Measurements from ENCODE around the gene COA6. TPM values are rescaled to one million over a fixed set of nuclear protein-coding genes. Genes with fewer than 3 reads are reported as not detected.

Gene COA6
- total RNA-seq, 1 experiment from 2014 or later: 34.1 TPM

DNA sequence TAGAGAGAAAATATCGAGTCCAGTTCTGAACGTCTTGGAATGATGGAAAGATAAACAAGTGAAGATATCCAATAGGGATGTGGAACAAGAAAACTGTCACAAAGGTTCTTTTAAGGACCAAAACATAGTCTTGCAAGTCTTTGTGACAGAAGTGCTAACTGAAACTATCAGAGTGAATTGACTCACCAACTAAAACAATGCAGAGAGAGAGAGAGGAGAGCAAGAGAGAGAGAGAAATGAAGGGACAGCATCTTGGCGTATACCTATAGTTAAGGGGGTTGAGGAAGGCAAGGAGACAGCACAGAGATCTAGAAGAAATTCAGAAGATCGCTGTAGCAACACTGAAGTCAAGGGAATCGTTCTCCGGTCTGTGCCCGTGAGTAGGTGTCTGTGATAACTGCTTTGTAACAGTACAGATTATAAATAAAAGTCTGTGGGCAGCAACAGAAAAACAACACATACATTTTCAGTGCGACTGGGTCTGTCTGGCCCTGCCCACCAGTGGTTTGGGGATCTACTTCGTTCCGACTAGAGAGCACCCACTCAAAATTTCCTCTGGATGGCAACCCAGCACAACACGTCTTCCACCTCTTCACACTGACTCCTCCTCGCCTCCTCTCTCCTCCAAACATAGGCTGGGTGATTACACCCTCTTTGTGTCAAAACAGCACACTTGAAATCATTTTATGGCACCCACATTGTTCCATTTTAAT, 4.8 kb upstream of the COA6 start:
- RAD21 ChIA-PET (ENCODE audit: low non-redundant PET in 1 of 2, low total read pairs in 2 of 2, uncharacterized antibody in 2 of 2, unreplicated experiment in 2 of 2): no interaction called here
- TF ChIP-seq, protein P1, sequence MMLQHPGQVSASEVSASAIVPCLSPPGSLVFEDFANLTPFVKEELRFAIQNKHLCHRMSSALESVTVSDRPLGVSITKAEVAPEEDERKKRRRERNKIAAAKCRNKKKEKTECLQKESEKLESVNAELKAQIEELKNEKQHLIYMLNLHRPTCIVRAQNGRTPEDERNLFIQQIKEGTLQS (IDR thresholded peaks at IDR 0.05): no peak
- no peak for TF ChIP-seq POLR2A (IDR thresholded peaks at IDR 0.05; ENCODE audit: borderline replicate concordance, extremely low read depth, insufficient read depth, insufficient read length)
- TF ChIP-seq ZFX (IDR thresholded peaks at IDR 0.05): no peak
- TF ChIP-seq, protein P2, sequence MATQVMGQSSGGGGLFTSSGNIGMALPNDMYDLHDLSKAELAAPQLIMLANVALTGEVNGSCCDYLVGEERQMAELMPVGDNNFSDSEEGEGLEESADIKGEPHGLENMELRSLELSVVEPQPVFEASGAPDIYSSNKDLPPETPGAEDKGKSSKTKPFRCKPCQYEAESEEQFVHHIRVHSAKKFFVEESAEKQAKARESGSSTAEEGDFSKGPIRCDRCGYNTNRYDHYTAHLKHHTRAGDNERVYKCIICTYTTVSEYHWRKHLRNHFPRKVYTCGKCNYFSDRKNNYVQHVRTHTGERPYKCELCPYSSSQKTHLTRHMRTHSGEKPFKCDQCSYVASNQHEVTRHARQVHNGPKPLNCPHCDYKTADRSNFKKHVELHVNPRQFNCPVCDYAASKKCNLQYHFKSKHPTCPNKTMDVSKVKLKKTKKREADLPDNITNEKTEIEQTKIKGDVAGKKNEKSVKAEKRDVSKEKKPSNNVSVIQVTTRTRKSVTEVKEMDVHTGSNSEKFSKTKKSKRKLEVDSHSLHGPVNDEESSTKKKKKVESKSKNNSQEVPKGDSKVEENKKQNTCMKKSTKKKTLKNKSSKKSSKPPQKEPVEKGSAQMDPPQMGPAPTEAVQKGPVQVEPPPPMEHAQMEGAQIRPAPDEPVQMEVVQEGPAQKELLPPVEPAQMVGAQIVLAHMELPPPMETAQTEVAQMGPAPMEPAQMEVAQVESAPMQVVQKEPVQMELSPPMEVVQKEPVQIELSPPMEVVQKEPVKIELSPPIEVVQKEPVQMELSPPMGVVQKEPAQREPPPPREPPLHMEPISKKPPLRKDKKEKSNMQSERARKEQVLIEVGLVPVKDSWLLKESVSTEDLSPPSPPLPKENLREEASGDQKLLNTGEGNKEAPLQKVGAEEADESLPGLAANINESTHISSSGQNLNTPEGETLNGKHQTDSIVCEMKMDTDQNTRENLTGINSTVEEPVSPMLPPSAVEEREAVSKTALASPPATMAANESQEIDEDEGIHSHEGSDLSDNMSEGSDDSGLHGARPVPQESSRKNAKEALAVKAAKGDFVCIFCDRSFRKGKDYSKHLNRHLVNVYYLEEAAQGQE (IDR thresholded peaks at IDR 0.05; ENCODE audit: low read depth): no peak
- no peak for TF ChIP-seq FOSL1 (IDR thresholded peaks at IDR 0.05; ENCODE audit: low read depth)
- TF ChIP-seq, protein P3, sequence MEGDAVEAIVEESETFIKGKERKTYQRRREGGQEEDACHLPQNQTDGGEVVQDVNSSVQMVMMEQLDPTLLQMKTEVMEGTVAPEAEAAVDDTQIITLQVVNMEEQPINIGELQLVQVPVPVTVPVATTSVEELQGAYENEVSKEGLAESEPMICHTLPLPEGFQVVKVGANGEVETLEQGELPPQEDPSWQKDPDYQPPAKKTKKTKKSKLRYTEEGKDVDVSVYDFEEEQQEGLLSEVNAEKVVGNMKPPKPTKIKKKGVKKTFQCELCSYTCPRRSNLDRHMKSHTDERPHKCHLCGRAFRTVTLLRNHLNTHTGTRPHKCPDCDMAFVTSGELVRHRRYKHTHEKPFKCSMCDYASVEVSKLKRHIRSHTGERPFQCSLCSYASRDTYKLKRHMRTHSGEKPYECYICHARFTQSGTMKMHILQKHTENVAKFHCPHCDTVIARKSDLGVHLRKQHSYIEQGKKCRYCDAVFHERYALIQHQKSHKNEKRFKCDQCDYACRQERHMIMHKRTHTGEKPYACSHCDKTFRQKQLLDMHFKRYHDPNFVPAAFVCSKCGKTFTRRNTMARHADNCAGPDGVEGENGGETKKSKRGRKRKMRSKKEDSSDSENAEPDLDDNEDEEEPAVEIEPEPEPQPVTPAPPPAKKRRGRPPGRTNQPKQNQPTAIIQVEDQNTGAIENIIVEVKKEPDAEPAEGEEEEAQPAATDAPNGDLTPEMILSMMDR (IDR thresholded peaks at IDR 0.05 in 2 of 3, conservative IDR thresholded peaks at IDR 0.05 in 1 of 3; ENCODE audit: borderline replicate concordance in 1 of 3, insufficient read depth in 1 of 3, low read depth in 2 of 3, low read length in 2 of 3): no peak
- TF ChIP-seq SIN3A (IDR thresholded peaks at IDR 0.05; ENCODE audit: low read depth): no peak
- no peak for TF ChIP-seq JUND (IDR thresholded peaks at IDR 0.05)
- TF ChIP-seq, protein P4, sequence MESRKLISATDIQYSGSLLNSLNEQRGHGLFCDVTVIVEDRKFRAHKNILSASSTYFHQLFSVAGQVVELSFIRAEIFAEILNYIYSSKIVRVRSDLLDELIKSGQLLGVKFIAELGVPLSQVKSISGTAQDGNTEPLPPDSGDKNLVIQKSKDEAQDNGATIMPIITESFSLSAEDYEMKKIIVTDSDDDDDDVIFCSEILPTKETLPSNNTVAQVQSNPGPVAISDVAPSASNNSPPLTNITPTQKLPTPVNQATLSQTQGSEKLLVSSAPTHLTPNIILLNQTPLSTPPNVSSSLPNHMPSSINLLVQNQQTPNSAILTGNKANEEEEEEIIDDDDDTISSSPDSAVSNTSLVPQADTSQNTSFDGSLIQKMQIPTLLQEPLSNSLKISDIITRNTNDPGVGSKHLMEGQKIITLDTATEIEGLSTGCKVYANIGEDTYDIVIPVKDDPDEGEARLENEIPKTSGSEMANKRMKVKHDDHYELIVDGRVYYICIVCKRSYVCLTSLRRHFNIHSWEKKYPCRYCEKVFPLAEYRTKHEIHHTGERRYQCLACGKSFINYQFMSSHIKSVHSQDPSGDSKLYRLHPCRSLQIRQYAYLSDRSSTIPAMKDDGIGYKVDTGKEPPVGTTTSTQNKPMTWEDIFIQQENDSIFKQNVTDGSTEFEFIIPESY (IDR thresholded peaks at IDR 0.05; ENCODE audit: extremely low read depth, insufficient replicate concordance, low read length): no peak
- TF ChIP-seq TCF7L2 (IDR thresholded peaks at IDR 0.05; ENCODE audit: borderline replicate concordance, extremely low read depth, insufficient read depth, insufficient read length): no peak
- TF ChIP-seq SRF (IDR thresholded peaks at IDR 0.05; ENCODE audit: low read depth): no peak
- no peak for TF ChIP-seq EGR1 (IDR thresholded peaks at IDR 0.05; ENCODE audit: low read depth)
- TF ChIP-seq POLR2AphosphoS5 (IDR thresholded peaks at IDR 0.05; ENCODE audit: low read depth, low read length): no peak
- no peak for TF ChIP-seq ZNF274 (IDR thresholded peaks at IDR 0.05; ENCODE audit: low read depth, low read length)
- no peaks in the 10 kb centered on the region for H3K9me3 ChIP-seq (ENCODE audit: control insufficient read depth in 1 of 2, insufficient read depth in 1 of 2, low read depth in 1 of 2, low read length in 2 of 2)
- intact Hi-C loops (cut with micrococcal nuclease): no loop called here
- H3K4me1 ChIP-seq (ENCODE audit: control insufficient read depth in 1 of 2, insufficient read depth in 2 of 2, low read length in 2 of 2): 0 out of 4 replicates have a peak, but pooled peaks cover 0 to 4% of the 10 kb centered on the region in 2 experiments
- CTCF ChIA-PET: no interaction called here
- no peaks in the 10 kb centered on the region for H3K36me3 ChIP-seq (ENCODE audit: control insufficient read depth in 1 of 2, insufficient read depth in 2 of 2, low read length in 2 of 2)
- no peak overlapping the region for H3K4me3 ChIP-seq (replicated peaks in 1 of 2; ENCODE audit: low read depth in 1 of 2, low read length in 2 of 2)
- H4K20me1 ChIP-seq (ENCODE audit: insufficient read depth): no peaks in the 10 kb centered on the region
- ATAC-seq (no peak), DNase-seq (ENCODE audit: low read depth, low spot score) (no peak)
- H3K9ac ChIP-seq (ENCODE audit: low read length): no peak overlapping the region
- H3K4me2 ChIP-seq (ENCODE audit: low read length): no peak overlapping the region
- no peaks in the 10 kb centered on the region for H3K27me3 ChIP-seq (ENCODE audit: insufficient read depth, low read length)
- POLR2A ChIA-PET: no interaction called here
- no TSS peak for BruUV-seq (replicated peaks)
- no peaks in the 10 kb centered on the region for H3K9me2 ChIP-seq (ENCODE audit: insufficient read depth)
- 0 out of 2 replicates have a peak, but pooled peaks cover 8% of the 10 kb centered on the region for H3K79me2 ChIP-seq (ENCODE audit: insufficient read depth, low read length)
- no peak overlapping the region for H2AFZ ChIP-seq (ENCODE audit: low read depth, low read length, poor library complexity, severe bottlenecking)
- H3K27ac ChIP-seq (ENCODE audit: low read depth, low read length): no peak overlapping the region
